Suppressor macrophage (primary cell): ENCODE data around the gene CNPY2.
"Not testable (repeated sequence)": the region's sequence is repeated elsewhere in the genome, so short reads cannot be mapped to it uniquely, and the experiment has no call there.

ENCODE experiments used
- DNase-seq, 4 experiments: peaks; one replicate each; pipeline ENCODE4 v3.0.0-alpha.2; 2020 to 2022

Gene CNPY2

GRCh38 chr12:56297400-56297799 is 18.4 kb downstream of the CNPY2 start:
- DNase-seq = no peak

GRCh38 chr12:56296295-56296694 is 19.5 kb downstream of the CNPY2 start:
- DNase-seq = peak in 1 of 4 experiments; percentile 20

- DNase-seq = no peak
Measured at GRCh38 chr12:56293795-56294194, 22.0 kb downstream of the CNPY2 start.

- peak; percentile 32 to 70 (median 50) for DNase-seq
Measured at GRCh38 chr12:56288705-56289387, 26.9 kb downstream of the CNPY2 start.

- DNase-seq = no peak
Measured at GRCh38 chr12:56286044-56286830, 29.6 kb downstream of the CNPY2 start.

GRCh38 chr12:56284263-56284662 is 31.5 kb downstream of the CNPY2 start:
- DNase-seq = not testable (repeated sequence)

GRCh38 chr12:56282579-56282978 is 33.2 kb downstream of the CNPY2 start:
- no peak for DNase-seq

- DNase-seq = no peak
Measured at GRCh38 chr12:56282030-56282429, 33.8 kb downstream of the CNPY2 start.

GRCh38 chr12:56280849-56281248 is 34.9 kb downstream of the CNPY2 start:
- DNase-seq = peak in 1 of 4 experiments; percentile 13

- DNase-seq = no peak
Measured at GRCh38 chr12:56278905-56279304, 36.9 kb downstream of the CNPY2 start.

- DNase-seq = no peak
Measured at GRCh38 chr12:56274299-56274698, 41.5 kb downstream of the CNPY2 start.

- DNase-seq = not testable (repeated sequence)
Measured at GRCh38 chr12:56272468-56272867, 43.3 kb downstream of the CNPY2 start.

- DNase-seq = peak in 3 of 4 experiments; percentile 13 to 31 (median 23)
Measured at GRCh38 chr12:56271031-56271430, 44.8 kb downstream of the CNPY2 start.

- DNase-seq = peak in 1 of 4 experiments; percentile 47
Measured at GRCh38 chr12:56267443-56268071, 48.2 kb downstream of the CNPY2 start.

- peak; percentile 72 to 89 (median 83) for DNase-seq
Measured at GRCh38 chr12:56266693-56267442, 48.9 kb downstream of the CNPY2 start, which contains the start of gene COQ10A. COQ10A (plus strand) TSS chr12:56266942; CDS start chr12:56267119, 177 bp downstream.

GRCh38 chr12:56266068-56266692 is 49.6 kb downstream of the CNPY2 start:
- DNase-seq = peak in 2 of 4 experiments; percentile 5 to 17

- peak in 1 of 4 experiments; percentile 10 for DNase-seq
Measured at GRCh38 chr12:56262955-56263354, 52.8 kb downstream of the CNPY2 start.

GRCh38 chr12:56261503-56262232 is 54.1 kb downstream of the CNPY2 start:
- no peak for DNase-seq

- no peak for DNase-seq
Measured at GRCh38 chr12:56260921-56261320, 54.9 kb downstream of the CNPY2 start.

GRCh38 chr12:56260380-56260779 is 55.4 kb downstream of the CNPY2 start:
- DNase-seq = no peak
